Endothelial cell of umbilical vein (primary cell): Measurements from ENCODE around the gene LAMB3. TPM values are rescaled to one million over a fixed set of nuclear protein-coding genes. Genes with fewer than 3 reads are reported as not detected.

Experiments
- BruUV-seq: library from RNA; stranded (reverse); fragments of 400-500 nt; replicated peaks from 2 replicates; lab custom pipeline; 2021; lab: Mats Ljungman, UMichigan
- CTCF ChIA-PET: fragments of 300-600, 350-600 bp; sonication (Branson Sonifier 250); formaldehyde crosslinking; loops from one replicate; lab custom pipeline; 2021; ENCODE audit warnings: antibody characterized with exemption, inconsistent platforms; lab: Charles Lee
- POLR2A ChIA-PET: fragments of 300-600, 350-600 bp; sonication (Branson Sonifier 250); formaldehyde crosslinking; loops from one replicate; lab custom pipeline; 2021; ENCODE audit warnings: antibody characterized with exemption, inconsistent platforms; lab: Charles Lee
- DNase-seq: peaks from one replicate; pipeline ENCODE4 v3.0.0-alpha.2; 2011; ENCODE audit warnings: low read depth, low spot score
- FAIRE-seq: peaks from 2 replicates; lab custom pipeline; 2011; peaks lifted over from hg19 to GRCh38; lab: Jason Lieb, UNC
- H2AFZ ChIP-seq: 2 replicates; pipeline ENCODE4 v1.6.0; 2012; ENCODE audit warnings: low read depth, low read length, control low read depth, inconsistent platforms
- H3K27ac ChIP-seq: 2 replicates; pipeline ENCODE4 v1.5.1; 2011; ENCODE audit warnings: low read depth, mild to moderate bottlenecking, control low read depth, low read length, moderate library complexity; ENCODE audit not compliant: insufficient read depth
- H3K27me3 ChIP-seq, 2 experiments: 2 replicates each; pipeline versions ENCODE4 v1.6.0 to v1.6.1; 2011; ENCODE audit warnings: low read length in 2 of 2, mixed read lengths in 1 of 2; ENCODE audit not compliant: control insufficient read depth in 2 of 2, insufficient read depth in 2 of 2
- H3K36me3 ChIP-seq, 2 experiments: 2 replicates in 1 of 2; 3 replicates in 1 of 2; pipeline ENCODE4 v1.5.1; 2011; ENCODE audit warnings: low read length in 2 of 2, mild to moderate bottlenecking in 1 of 2, moderate library complexity in 1 of 2; ENCODE audit not compliant: control insufficient read depth in 2 of 2, insufficient read depth in 2 of 2; ENCODE audit errors: extremely low read depth in 1 of 2
- H3K4me1 ChIP-seq: 3 replicates; pipeline ENCODE4 v1.5.1; 2011; ENCODE audit warnings: mild to moderate bottlenecking, low read length; ENCODE audit not compliant: control insufficient read depth, insufficient read depth; ENCODE audit errors: extremely low read depth
- H3K4me2 ChIP-seq: 2 replicates; pipeline ENCODE4 v1.6.1; 2011; ENCODE audit warnings: low read length, control low read depth, mixed read lengths; ENCODE audit not compliant: insufficient read depth
- H3K4me3 ChIP-seq, 3 experiments: fragments of 200-600 bp in 1 of 3; sonication (generic), shearing (Covaris generic) in 1 of 3; replicated peaks in 1 of 3; 2 replicates each; pipeline ENCODE4 v1.5.1; 2011 to 2016; ENCODE audit warnings: control low read depth in 3 of 3, low read length in 3 of 3, mild to moderate bottlenecking in 2 of 3, inconsistent platforms in 1 of 3, low read depth in 1 of 3, moderate library complexity in 1 of 3; ENCODE audit not compliant: insufficient read depth in 1 of 3
- H3K79me2 ChIP-seq: 2 replicates; pipeline ENCODE4 v1.6.0; 2012; ENCODE audit warnings: low read length, inconsistent platforms; ENCODE audit not compliant: control insufficient read depth, insufficient read depth
- H3K9ac ChIP-seq: replicated peaks from 2 replicates; pipeline ENCODE3; 2011; ENCODE audit warnings: low read length, control low read depth; ENCODE audit not compliant: insufficient read depth; ENCODE audit errors: extremely low read depth
- H3K9me1 ChIP-seq: replicated peaks from 3 replicates; pipeline ENCODE4 v1.6.0; 2011; ENCODE audit warnings: mild to moderate bottlenecking, low read length; ENCODE audit not compliant: control insufficient read depth, insufficient read depth; ENCODE audit errors: extremely low read depth
- H3K9me3 ChIP-seq: replicated peaks from 2 replicates; pipeline ENCODE4 v1.5.1; 2012; ENCODE audit warnings: low read length, inconsistent platforms; ENCODE audit not compliant: control insufficient read depth, insufficient read depth
- H4K20me1 ChIP-seq: replicated peaks from 2 replicates; pipeline ENCODE3; 2011; ENCODE audit warnings: mild to moderate bottlenecking, low read length; ENCODE audit not compliant: control insufficient read depth, insufficient read depth; ENCODE audit errors: extremely low read depth
- EZH2 ChIP-seq: IDR thresholded peaks from 2 replicates; pipeline ENCODE4 v1.6.1; 2012; ENCODE audit warnings: borderline replicate concordance, low read depth, mild to moderate bottlenecking, moderate library complexity, low read length, inconsistent platforms; ENCODE audit not compliant: severe bottlenecking
- FOS ChIP-seq: IDR thresholded peaks from 2 replicates; pipeline ENCODE4 v1.6.1; 2011; ENCODE audit warnings: mild to moderate bottlenecking, low read length, moderate library complexity, borderline replicate concordance; ENCODE audit not compliant: insufficient read depth
- GATA2 ChIP-seq: IDR thresholded peaks from 2 replicates; pipeline ENCODE4 v1.7.0; 2011; ENCODE audit warnings: low read depth, mild to moderate bottlenecking, moderate library complexity, mixed read lengths, low read length; ENCODE audit not compliant: insufficient read length, insufficient read depth
- JUN ChIP-seq: IDR thresholded peaks from 2 replicates; pipeline ENCODE4 v1.6.1; 2011; ENCODE audit warnings: borderline replicate concordance, low read depth; ENCODE audit not compliant: insufficient read length, insufficient read depth
- MYC ChIP-seq: IDR thresholded peaks from one replicate; pipeline ENCODE4 v1.6.1; 2011; ENCODE audit warnings: mild to moderate bottlenecking, low read depth, low read length
- POLR2A ChIP-seq: IDR thresholded peaks from 2 replicates; pipeline ENCODE4 v1.6.1; 2012; ENCODE audit warnings: low read depth, mild to moderate bottlenecking, control low read depth, low read length
- POLR2AphosphoS5 ChIP-seq: IDR thresholded peaks from 2 replicates; pipeline ENCODE4 v1.6.1; 2012; ENCODE audit warnings: low read depth, mild to moderate bottlenecking, control low read depth, low read length, moderate library complexity; ENCODE audit not compliant: insufficient read depth
- dilution Hi-C: fragments of 300-500 bp; cut with MboI; formaldehyde crosslinking; loops from one replicate; pipeline ENCODE4 v1.15.0; 2019; ENCODE audit warnings: low sequenced_read_pairs; ENCODE audit not compliant: extremely low pct_ligation_motif_present
- intact Hi-C: fragments of 100-400 bp; cut with micrococcal nuclease; formaldehyde crosslinking; loops from one replicate; pipeline ENCODE4 v1.10.0; 2022
- polyA plus RNA-seq, 4 experiments: library from polyadenylated mRNA; depleted of rRNA in 3 of 4; stranded (reverse) in 3 of 4; unstranded in 1 of 4; fragments of >200 nt; gene quantifications; 2 replicates each; pipeline versions ENCODE4 v1.2.1 to v1.2.3, GENCODE V29; 2011 to 2012; ENCODE audit warnings: missing spikeins in 1 of 4
- total RNA-seq: library from RNA; stranded (reverse); gene quantifications from 2 replicates; pipeline ENCODE4 v1.2.3, GENCODE V29; 2021
- TF ChIP-seq, protein P1 (sequence below), 2 donors: IDR thresholded peaks; 1 replicate in 1 of 2; 2 replicates in 1 of 2; pipeline ENCODE4 v1.5.1; 2011; ENCODE audit warnings: low read length in 2 of 2, mild to moderate bottlenecking in 2 of 2, moderate library complexity in 2 of 2, control low read depth in 1 of 2, inconsistent platforms in 1 of 2, low read depth in 1 of 2; ENCODE audit not compliant: insufficient read depth in 1 of 2; ENCODE audit errors: extremely low read depth in 1 of 2
- TF ChIP-seq, protein P2 (sequence below): IDR thresholded peaks from 2 replicates; pipeline ENCODE4 v1.6.1; 2011; ENCODE audit not compliant: insufficient read depth, insufficient read length

Gene LAMB3
- total and polyA plus RNA-seq, 2 donors (not counting 3 experiments of a cell fraction or from before 2014, with no cell fraction given), result 2.6 to 3.1 TPM

DNA sequence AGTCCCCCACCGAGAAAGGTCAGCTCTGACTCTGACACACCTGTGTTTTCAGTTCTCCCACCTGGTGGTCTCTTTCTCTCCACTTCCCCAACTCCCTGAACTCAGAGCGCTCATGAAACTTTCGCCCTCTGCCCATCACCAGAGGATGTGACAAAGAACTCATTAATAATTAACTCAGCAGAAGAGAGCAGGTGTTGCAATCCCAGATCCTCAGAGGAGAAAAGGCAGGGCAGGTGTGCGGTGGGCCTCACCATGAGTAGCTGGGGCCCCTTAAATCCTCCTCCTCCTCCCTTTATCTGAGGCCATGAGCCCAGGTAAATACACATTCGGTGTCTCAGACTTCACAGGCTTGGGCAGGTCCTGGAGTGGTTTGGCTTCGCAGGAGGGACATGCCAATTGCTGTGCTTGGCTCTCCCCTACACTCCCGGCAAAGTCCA, 1.7 kb upstream of the LAMB3 start:
- CTCF ChIA-PET, result interaction anchor here (0.9 to 1.6 kb wide), 5 partner anchors 10 to 169 kb away, joined by 3 to 6 read pairs (median 4); partner anchors contain the start of gene G0S2

More for the DNA sequence above, 1.7 kb upstream of the LAMB3 start:
- no peak for FAIRE-seq
- Histone ChIP-seq H3K36me3 (no peaks in the 10 kb centered on the region), H3K27ac (no peak overlapping the region), H3K9me1 (no peaks in the 10 kb centered on the region), H3K79me2 (no peaks in the 10 kb centered on the region), H3K9ac (no peak overlapping the region), H3K27me3 (no peaks in the 10 kb centered on the region), H3K9me3 (no peaks in the 10 kb centered on the region), H2AFZ (no peak overlapping the region), H4K20me1 (no peaks in the 10 kb centered on the region), H3K4me3 (no peak overlapping the region), H3K4me2 (no peak overlapping the region), H3K4me1 (peaks cover 25% of the 10 kb centered on the region)
- intact Hi-C loops, result no loop called here
- no peak for DNase-seq
- BruUV-seq, result no TSS peak
- dilution Hi-C loops, result no loop called here
- TF ChIP-seq GATA2 (no peak), FOS (no peak), POLR2AphosphoS5 (no peak), POLR2A (no peak), MYC (no peak), JUN (no peak), EZH2 (no peak)
- TF ChIP-seq, protein P1, sequence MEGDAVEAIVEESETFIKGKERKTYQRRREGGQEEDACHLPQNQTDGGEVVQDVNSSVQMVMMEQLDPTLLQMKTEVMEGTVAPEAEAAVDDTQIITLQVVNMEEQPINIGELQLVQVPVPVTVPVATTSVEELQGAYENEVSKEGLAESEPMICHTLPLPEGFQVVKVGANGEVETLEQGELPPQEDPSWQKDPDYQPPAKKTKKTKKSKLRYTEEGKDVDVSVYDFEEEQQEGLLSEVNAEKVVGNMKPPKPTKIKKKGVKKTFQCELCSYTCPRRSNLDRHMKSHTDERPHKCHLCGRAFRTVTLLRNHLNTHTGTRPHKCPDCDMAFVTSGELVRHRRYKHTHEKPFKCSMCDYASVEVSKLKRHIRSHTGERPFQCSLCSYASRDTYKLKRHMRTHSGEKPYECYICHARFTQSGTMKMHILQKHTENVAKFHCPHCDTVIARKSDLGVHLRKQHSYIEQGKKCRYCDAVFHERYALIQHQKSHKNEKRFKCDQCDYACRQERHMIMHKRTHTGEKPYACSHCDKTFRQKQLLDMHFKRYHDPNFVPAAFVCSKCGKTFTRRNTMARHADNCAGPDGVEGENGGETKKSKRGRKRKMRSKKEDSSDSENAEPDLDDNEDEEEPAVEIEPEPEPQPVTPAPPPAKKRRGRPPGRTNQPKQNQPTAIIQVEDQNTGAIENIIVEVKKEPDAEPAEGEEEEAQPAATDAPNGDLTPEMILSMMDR (IDR thresholded peaks at IDR 0.05; ENCODE audit: extremely low read depth in 1 of 2, insufficient read depth in 1 of 2, low read depth in 1 of 2, low read length in 2 of 2), result no peak
- TF ChIP-seq, protein P2, sequence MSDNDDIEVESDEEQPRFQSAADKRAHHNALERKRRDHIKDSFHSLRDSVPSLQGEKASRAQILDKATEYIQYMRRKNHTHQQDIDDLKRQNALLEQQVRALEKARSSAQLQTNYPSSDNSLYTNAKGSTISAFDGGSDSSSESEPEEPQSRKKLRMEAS, result no peak
- POLR2A ChIA-PET, result interaction anchor here (1.5 kb wide), 1 partner anchor 21 kb away, joined by 4 read pairs; the partner anchor contains the start of gene G0S2
